CD1c-positive myeloid dendritic cell (primary cell): Measurements from ENCODE around the gene NKX3-2.

Experiments used
- DNase-seq: peaks from one replicate; pipeline ENCODE4 v3.0.0-alpha.2; 2016; ENCODE audit errors: extremely low spot score

The NKX3-2 gene

DNA sequence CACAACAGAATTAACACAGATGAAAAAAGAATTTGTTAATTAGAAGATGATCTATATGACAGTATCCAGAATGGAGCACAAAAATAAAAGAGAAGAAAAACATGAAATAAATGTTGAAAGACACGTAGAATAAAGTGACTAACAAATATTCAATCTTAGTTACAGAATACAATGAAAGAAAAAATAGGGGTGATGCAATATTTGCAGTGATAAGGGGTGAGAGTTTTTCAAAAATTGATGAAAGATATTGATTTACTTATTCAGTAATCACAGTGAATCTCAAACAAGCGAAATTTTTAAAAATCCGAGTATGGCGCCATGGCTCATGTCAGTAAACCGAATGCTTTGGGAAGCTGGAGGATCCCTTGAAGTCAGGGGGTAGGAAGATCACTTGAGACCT is 39.9 kb downstream of the NKX3-2 start:
- DNase-seq = no peak

DNA sequence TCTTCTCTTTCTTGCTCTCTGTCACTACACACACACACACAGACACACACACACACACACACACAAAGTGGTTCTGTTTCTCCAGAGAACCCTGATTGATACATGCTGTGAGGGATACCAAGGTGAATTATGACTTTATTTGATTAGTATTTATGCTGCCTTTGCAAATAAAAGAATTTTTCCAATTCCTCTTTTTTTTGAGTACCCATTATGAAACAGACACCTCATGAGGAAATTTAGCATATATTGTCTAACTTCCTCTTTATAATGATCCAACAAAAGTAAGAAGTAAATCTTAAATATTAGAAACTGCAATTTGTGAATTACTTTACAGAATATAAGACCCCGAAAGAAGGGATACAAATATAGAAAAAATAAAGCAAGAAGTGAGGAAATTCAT is 45.8 kb downstream of the NKX3-2 start:
- DNase-seq = peak; percentile 72

DNA sequence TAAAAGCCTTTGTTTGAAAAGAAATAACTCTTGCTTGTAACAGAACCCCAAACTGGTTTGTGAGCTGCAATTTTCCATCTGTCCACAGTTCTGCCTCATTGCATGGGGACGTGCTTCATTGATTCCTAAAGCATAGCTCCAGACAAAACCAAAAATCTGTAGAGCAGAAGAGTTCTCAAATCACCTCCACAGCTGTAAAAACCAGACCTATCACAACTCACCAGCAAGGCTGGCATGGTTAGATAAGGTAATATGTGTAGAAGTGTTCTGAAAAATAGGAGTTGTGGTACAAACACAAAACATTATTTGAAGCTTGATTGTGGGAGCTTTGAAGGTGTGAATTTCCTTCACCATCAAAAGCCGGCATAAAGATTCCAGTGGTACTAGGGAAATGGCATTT is 47.7 kb downstream of the NKX3-2 start:
- no peak for DNase-seq

DNA sequence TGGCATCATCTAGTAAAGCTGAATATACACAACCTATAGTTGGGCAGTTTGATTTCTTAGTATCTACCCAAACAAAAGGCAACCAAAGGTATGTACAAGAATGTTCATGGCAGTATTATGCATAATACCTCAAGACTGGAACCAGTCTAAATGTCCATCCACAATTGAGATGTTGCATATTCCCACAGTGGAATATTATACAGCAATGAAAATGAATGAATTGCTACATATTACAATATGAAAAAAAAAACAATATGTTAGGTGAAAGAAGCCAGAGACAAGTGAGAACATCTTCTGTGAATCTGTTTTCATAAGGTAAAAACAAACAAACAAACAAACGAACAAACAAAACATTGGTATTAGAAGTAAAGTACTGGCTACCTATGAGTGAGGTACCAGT is 48.6 kb downstream of the NKX3-2 start:
- no peak for DNase-seq

DNA sequence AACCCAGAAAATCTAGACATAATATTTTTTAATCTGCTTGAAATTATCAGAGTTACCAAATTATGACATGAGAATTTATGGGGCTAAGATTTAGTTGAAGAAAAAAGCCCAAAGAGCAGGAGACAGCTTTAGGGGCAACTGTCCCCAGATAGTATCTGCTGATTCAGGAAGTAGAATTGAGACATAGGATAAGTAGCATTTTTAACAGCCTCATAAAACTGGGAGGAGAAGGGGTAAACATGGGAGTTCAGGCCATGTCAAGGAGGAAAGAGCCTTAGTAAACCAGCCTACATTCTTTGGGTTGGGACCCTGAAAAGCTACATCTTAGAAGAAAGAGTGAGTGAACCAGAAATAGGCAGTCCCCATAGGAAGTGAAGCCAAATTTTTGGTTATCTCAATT is 50.5 kb downstream of the NKX3-2 start:
- DNase-seq = no peak

DNA sequence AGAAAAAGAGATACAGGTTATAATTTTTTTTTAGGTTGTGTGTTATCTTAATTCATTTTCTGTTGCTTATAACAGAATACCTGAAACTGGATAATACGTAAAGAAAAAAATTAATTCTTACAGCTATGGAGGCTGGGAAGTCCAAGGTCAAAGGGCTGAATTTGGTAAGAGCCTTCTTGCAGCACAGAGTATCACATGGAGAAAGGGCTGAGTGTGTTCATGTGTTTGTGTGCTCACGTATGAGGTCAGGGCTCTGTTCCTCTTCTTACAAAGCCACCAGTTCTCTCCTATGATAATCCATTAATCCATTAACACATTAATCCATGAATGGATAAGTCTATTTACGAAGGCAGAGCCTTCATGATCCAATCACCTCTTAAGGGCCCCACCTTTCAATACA is 51.6 kb downstream of the NKX3-2 start:
- DNase-seq = no peak
